GM21737 (cell line): Measurements from ENCODE around the gene COBL.

Experiments
- ATAC-seq: cut with Tn5 transposase; IDR thresholded peaks from one replicate; pipeline ENCODE4 v1.9.1; 2021; ENCODE audit warnings: mild to moderate bottlenecking, moderate library complexity; ENCODE audit not compliant: unreplicated experiment

COBL gene

GRCh38 chr7:51256209-51256781, 60.3 kb downstream of the COBL start:
- ATAC-seq, result no peak

GRCh38 chr7:51255536-51256208, 60.9 kb downstream of the COBL start:
- no peak for ATAC-seq

- ATAC-seq, result no peak
Observed at GRCh38 chr7:51255036-51255435, 61.6 kb downstream of the COBL start.

- ATAC-seq, result no peak
Observed at GRCh38 chr7:51253157-51253556, 63.5 kb downstream of the COBL start.

- ATAC-seq, result no peak
Observed at GRCh38 chr7:51251290-51251689, 65.3 kb downstream of the COBL start.

GRCh38 chr7:51250512-51250911, 66.1 kb downstream of the COBL start:
- no peak for ATAC-seq

GRCh38 chr7:51249991-51250390, 66.6 kb downstream of the COBL start:
- ATAC-seq, result no peak

- ATAC-seq, result no peak
Observed at GRCh38 chr7:51249187-51249945, 67.2 kb downstream of the COBL start.

- ATAC-seq, result no peak
Observed at GRCh38 chr7:51246258-51247245, 70.1 kb downstream of the COBL start.

- no peak for ATAC-seq
Observed at GRCh38 chr7:51244885-51245284, 71.7 kb downstream of the COBL start.

GRCh38 chr7:51244053-51244452, 72.6 kb downstream of the COBL start:
- no peak for ATAC-seq

GRCh38 chr7:51243631-51244030, 73.0 kb downstream of the COBL start:
- ATAC-seq, result no peak

GRCh38 chr7:51242881-51243518, 73.6 kb downstream of the COBL start:
- ATAC-seq, result no peak

GRCh38 chr7:51242007-51242691, 74.5 kb downstream of the COBL start:
- ATAC-seq, result no peak

GRCh38 chr7:51240868-51241267, 75.7 kb downstream of the COBL start:
- ATAC-seq, result no peak

GRCh38 chr7:51239691-51240090, 76.9 kb downstream of the COBL start:
- no peak for ATAC-seq

- ATAC-seq, result no peak
Observed at GRCh38 chr7:51238981-51239495, 77.6 kb downstream of the COBL start.

- no peak for ATAC-seq
Observed at GRCh38 chr7:51237446-51238133, 79.0 kb downstream of the COBL start.

GRCh38 chr7:51236470-51237132, 80.0 kb downstream of the COBL start:
- no peak for ATAC-seq
